ENCODE measurements around the gene PRKCQ. TPM values are rescaled to one million over a fixed set of nuclear protein-coding genes. Genes with fewer than 3 reads are reported as not detected.
"Not testable (repeated sequence)": the region's sequence is repeated elsewhere in the genome, so short reads cannot be mapped to it uniquely, and the experiment has no call there.

The PRKCQ gene
- total and polyA plus RNA-seq, 7 donors = 6.6 to 76.3 (median 33.8) TPM

DNA sequence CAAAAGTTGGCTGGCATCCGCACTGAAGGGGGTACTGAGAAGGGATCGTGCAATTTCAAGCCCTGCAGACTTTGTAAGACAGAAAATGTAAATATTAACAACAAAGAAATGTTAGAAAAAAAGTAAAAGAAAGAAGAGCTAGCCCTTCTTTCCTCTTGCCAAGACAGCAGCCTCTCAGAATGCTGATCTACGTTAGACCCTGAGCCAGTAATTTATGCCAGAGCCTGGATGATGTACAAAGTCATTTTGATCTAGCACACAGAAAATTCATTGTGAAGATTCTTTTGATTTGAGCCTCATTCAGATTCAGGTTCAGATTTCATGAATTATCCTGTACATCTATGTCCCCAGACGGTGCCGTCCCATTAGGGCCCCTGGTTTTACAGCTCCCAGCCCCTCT is 105.2 kb downstream of the PRKCQ start:
- no peak overlapping the region for H3K4me3 ChIP-seq

GRCh38 chr10:6473901-6474370 is 106.1 kb downstream of the PRKCQ start:
- no peak for DNase-seq
- intact Hi-C loops (cut with DNase I) = no loop called here
- Histone ChIP-seq H3K36me3 (ENCODE audit: insufficient read depth in 1 of 2, low read depth in 1 of 2) (peaks cover 3 to 27% of the 10 kb centered on the region in 2 donors), H3K4me1 (peaks cover 18% of the 10 kb centered on the region), H3K27ac (peak overlapping the region; percentile 77), H3K9me3 (no peaks in the 10 kb centered on the region), H3K4me3 (peak overlapping the region; percentile 33), H3K27me3 (ENCODE audit: insufficient read depth in 3 of 3, low read length in 2 of 3) (no peaks in the 10 kb centered on the region)
- ATAC-seq = no peak
- 55 to 70% (median 57%) methylated on average over 6 of the region's 6 CpGs for WGBS, 3 donors
- TF ChIP-seq CTCF (IDR thresholded peaks at IDR 0.05) = no peak

More for the DNA sequence above, 105.2 kb downstream of the PRKCQ start:
- WGBS, 3 donors = 49 to 79% (median 49%) methylated on average over 5 of the region's 5 CpGs
- H3K4me1 ChIP-seq = peaks cover 17% of the 10 kb centered on the region
- TF ChIP-seq CTCF (IDR thresholded peaks at IDR 0.05) = no peak
- no peaks in the 10 kb centered on the region for H3K9me3 ChIP-seq
- peak overlapping the region; percentile 77 for H3K27ac ChIP-seq
- ATAC-seq (no peak), DNase-seq (no peak)
- intact Hi-C loops (cut with DNase I) = no loop called here
- H3K36me3 ChIP-seq (ENCODE audit: insufficient read depth in 1 of 2, low read depth in 1 of 2) = peaks cover 3 to 34% of the 10 kb centered on the region in 2 donors
- no peaks in the 10 kb centered on the region for H3K27me3 ChIP-seq (ENCODE audit: insufficient read depth in 3 of 3, low read length in 2 of 3)

- Histone ChIP-seq H3K36me3 (ENCODE audit: insufficient read depth in 1 of 2, low read depth in 1 of 2) (peaks cover 3 to 22% of the 10 kb centered on the region in 2 donors), H3K27me3 (ENCODE audit: insufficient read depth in 3 of 3, low read length in 2 of 3) (no peaks in the 10 kb centered on the region), H3K4me1 (peaks cover 23% of the 10 kb centered on the region), H3K27ac (peak overlapping the region; percentile 77), H3K9me3 (no peaks in the 10 kb centered on the region), H3K4me3 (no peak overlapping the region)
- ATAC-seq = no peak
- TF ChIP-seq CTCF (IDR thresholded peaks at IDR 0.05) = no peak
- WGBS, 3 donors = 81 to 92% (median 82%) methylated on average over 7 of the region's 7 CpGs
- DNase-seq = no peak
- intact Hi-C loops (cut with DNase I) = no loop called here
These were observed 106.6 kb downstream of the PRKCQ start for GRCh38 chr10:6473430-6473829.

DNA sequence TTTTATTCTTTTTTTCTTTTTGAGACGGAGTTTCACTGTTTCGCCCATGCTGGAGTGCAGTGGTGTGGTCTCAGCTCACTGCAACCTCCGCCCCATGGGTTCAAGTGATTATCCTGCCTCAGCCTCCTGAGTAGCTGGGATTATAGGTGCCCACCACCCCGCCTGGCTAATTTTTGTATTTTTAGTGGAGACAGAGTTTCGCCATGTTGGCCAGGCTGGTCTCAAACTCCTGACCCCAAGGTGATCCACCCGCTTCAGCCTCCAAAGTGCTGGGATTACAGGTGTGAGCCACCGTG is 107.4 kb downstream of the PRKCQ start:
- Histone ChIP-seq H3K4me1 (peaks cover 29% of the 10 kb centered on the region), H3K36me3 (ENCODE audit: insufficient read depth in 1 of 2, low read depth in 1 of 2) (peaks cover 3 to 14% of the 10 kb centered on the region in 2 donors), H3K27ac (peak overlapping the region; percentile 77)
- H3K27me3 ChIP-seq (ENCODE audit: insufficient read depth in 3 of 3, low read length in 2 of 3); H3K9me3 ChIP-seq; ATAC-seq; H3K4me3 ChIP-seq; DNase-seq; intact Hi-C loops (cut with DNase I): not testable (repeated sequence)
- WGBS, 3 donors = 91 to 94% (median 91%) methylated on average over 7 of the region's 7 CpGs

- ATAC-seq (peak; percentile 93 to 95 (median 94)), DNase-seq (peak in 1 of 2 donors; percentile 38)
- Histone ChIP-seq H3K36me3 (ENCODE audit: insufficient read depth in 1 of 2, low read depth in 1 of 2) (peaks cover 3 to 7% of the 10 kb centered on the region in 2 donors), H3K27me3 (ENCODE audit: insufficient read depth in 3 of 3, low read length in 2 of 3) (no peaks in the 10 kb centered on the region), H3K9me3 (no peaks in the 10 kb centered on the region), H3K4me1 (peaks cover 31% of the 10 kb centered on the region), H3K4me3 (peak overlapping the region; percentile 51), H3K27ac (peak overlapping the region; percentile 77)
- 44 to 74% (median 46%) methylated on average over 11 of the region's 11 CpGs for WGBS, 3 donors
- no peak for TF ChIP-seq CTCF (IDR thresholded peaks at IDR 0.05)
- intact Hi-C loops (cut with DNase I) = no loop called here
These were observed 109.0 kb downstream of the PRKCQ start for GRCh38 chr10:6470894-6471618.
